Vagina (tissue), 2 donors: ENCODE measurements around the gene ADAP2. TPM values are rescaled to one million over a fixed set of nuclear protein-coding genes. Genes with fewer than 3 reads are reported as not detected.

ENCODE experiments used
- DNase-seq, 2 donors: peaks; one replicate each; pipeline ENCODE4 v3.0.0-alpha.2; 2017; ENCODE audit errors: extremely low spot score in 2 of 2
- H3K27ac ChIP-seq: fragments of 200-600 bp; sonication (generic); one replicate; pipeline ENCODE4 v1.5.1; 2019
- H3K27me3 ChIP-seq: fragments of 200-600 bp; sonication (generic); one replicate; pipeline ENCODE4 v1.5.1; 2019
- H3K36me3 ChIP-seq, 2 donors: fragments of 200-600 bp; sonication (generic); one replicate each; pipeline ENCODE4 v1.5.1; 2017 to 2019
- H3K4me1 ChIP-seq: fragments of 200-600 bp; sonication (generic); one replicate; pipeline ENCODE4 v1.5.1; 2019
- H3K4me3 ChIP-seq, 2 donors: fragments of 200-600 bp; sonication (generic); 1 replicate in 1 of 2; 2 replicates in 1 of 2; pipeline ENCODE4 v1.5.1; 2016 to 2019
- H3K9me3 ChIP-seq: fragments of 200-600 bp; sonication (generic); one replicate; pipeline ENCODE4 v1.5.1; 2019
- CTCF ChIP-seq, 3 experiments: fragments of 450-650 bp in 2 of 3; fragments of 200-600 bp in 1 of 3; sonication (generic) in 1 of 3; IDR thresholded peaks; one replicate each; pipeline ENCODE4 v1.5.1; 2017 to 2019; ENCODE audit warnings: antibody characterized with exemption in 3 of 3, mild to moderate bottlenecking in 2 of 3, moderate library complexity in 2 of 3
- POLR2A ChIP-seq, 2 donors: fragments of 450-650 bp; IDR thresholded peaks; one replicate each; pipeline ENCODE4 v1.6.1; 2017; ENCODE audit warnings: antibody characterized with exemption in 2 of 2, mild to moderate bottlenecking in 2 of 2, moderate library complexity in 2 of 2
- POLR2AphosphoS5 ChIP-seq, 2 donors: sonication (generic); formaldehyde crosslinking; IDR thresholded peaks; one replicate each; pipeline ENCODE4 v1.9.0; 2017; ENCODE audit warnings: antibody characterized with exemption in 2 of 2, mild to moderate bottlenecking in 2 of 2, low read depth in 1 of 2; ENCODE audit not compliant: insufficient read depth in 1 of 2
- intact Hi-C: fragments of 100-400 bp; cut with DNase I; formaldehyde crosslinking; loops from one replicate; pipeline ENCODE4 v1.15.1; 2023
- total RNA-seq: library from RNA; depleted of rRNA; stranded (reverse); fragments of >200 nt; gene quantifications from one replicate; pipeline ENCODE4 v1.2.3, GENCODE V29; 2016

ADAP2 gene
- total RNA-seq, 1 donor from 2014 or later = 14.0 TPM

DNA sequence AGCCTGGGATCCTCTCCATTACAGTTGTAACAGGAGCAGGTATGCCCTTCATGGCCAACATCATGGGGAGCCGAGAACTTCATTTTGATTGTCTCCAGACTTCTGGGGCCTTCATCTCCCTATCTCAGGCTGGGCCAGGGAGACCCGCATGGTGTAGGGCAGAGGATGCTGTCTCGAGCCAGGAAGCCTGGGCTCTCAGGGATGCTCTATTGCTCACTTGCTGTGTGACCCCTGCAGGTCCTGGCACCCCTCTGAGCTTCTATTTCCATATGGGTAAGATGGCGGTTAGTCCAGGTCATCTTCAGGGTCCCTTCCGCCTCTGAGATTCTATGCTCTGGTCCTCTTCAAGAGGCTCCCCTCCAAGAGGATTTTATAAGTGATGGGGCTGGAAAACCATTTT, 28.4 kb downstream of the ADAP2 start:
- Histone ChIP-seq H3K4me1 (peaks cover 10% of the 10 kb centered on the region), H3K9me3 (no peaks in the 10 kb centered on the region), H3K36me3 (no peaks in the 10 kb centered on the region), H3K27me3 (no peaks in the 10 kb centered on the region), H3K27ac (no peak overlapping the region), H3K4me3 (no peak overlapping the region)
- DNase-seq = no peak
- TF ChIP-seq POLR2AphosphoS5 (IDR thresholded peaks at IDR 0.05; ENCODE audit: insufficient read depth in 1 of 2, low read depth in 1 of 2) = no peak
- no peak for TF ChIP-seq POLR2A (IDR thresholded peaks at IDR 0.05)
- TF ChIP-seq CTCF (IDR thresholded peaks at IDR 0.05) = no peak
- intact Hi-C loops = no loop called here

DNA sequence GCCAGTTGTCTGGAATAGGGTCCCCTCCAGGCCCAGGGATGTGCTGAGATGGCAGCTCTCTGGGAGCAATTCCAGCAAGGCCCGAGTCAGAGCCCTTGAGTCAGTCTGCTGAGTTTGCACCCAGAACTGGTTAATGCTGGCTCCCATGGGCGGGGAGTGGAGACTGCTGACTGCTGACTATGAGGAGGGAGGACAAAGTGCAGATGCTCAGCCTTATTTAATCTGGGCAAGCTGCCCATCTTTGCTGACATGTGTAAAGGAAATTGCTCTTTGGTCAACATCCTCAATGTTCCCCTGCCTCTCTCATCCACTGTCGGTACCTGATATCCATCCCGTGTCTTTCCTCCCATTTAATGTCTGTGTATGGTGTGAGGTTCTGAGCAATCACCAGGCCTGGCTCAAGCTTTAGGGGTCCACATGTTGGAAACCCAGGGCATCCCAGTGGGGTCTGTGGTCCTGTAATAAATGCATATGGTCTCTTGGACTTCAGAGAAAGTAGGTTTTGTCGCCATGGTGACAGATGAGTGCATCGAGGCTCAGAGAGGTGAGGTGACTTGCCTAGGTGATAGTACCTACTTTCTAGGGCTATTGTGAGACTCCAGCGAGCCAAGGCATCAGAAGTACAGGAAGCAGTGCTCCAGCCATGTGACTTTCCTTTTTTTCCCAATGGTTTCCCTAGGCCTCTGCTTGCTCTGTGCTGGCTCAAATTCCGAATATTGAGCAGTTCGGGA, 29.1 kb downstream of the ADAP2 start:
- H3K27ac ChIP-seq = no peak overlapping the region
- H3K27me3 ChIP-seq = no peaks in the 10 kb centered on the region
- H3K9me3 ChIP-seq = no peaks in the 10 kb centered on the region
- peaks cover 10% of the 10 kb centered on the region for H3K4me1 ChIP-seq
- TF ChIP-seq POLR2A (IDR thresholded peaks at IDR 0.05) (no peak), POLR2AphosphoS5 (IDR thresholded peaks at IDR 0.05; ENCODE audit: insufficient read depth in 1 of 2, low read depth in 1 of 2) (peak in 1 of 2 donors; percentile 30), CTCF (IDR thresholded peaks at IDR 0.05) (no peak)
- H3K36me3 ChIP-seq = no peaks in the 10 kb centered on the region
- DNase-seq = no peak
- intact Hi-C loops = no loop called here
- no peak overlapping the region for H3K4me3 ChIP-seq

- no peaks in the 10 kb centered on the region for H3K9me3 ChIP-seq
- TF ChIP-seq CTCF (IDR thresholded peaks at IDR 0.05) (no peak), POLR2AphosphoS5 (IDR thresholded peaks at IDR 0.05; ENCODE audit: insufficient read depth in 1 of 2, low read depth in 1 of 2) (no peak), POLR2A (IDR thresholded peaks at IDR 0.05) (no peak)
- DNase-seq = no peak
- peaks cover 17% of the 10 kb centered on the region for H3K4me1 ChIP-seq
- H3K27ac ChIP-seq = no peak overlapping the region
- intact Hi-C loops = no loop called here
- H3K36me3 ChIP-seq = no peaks in the 10 kb centered on the region
- no peaks in the 10 kb centered on the region for H3K27me3 ChIP-seq
- no peak overlapping the region for H3K4me3 ChIP-seq
Observed at GRCh38 chr17:30952638-30953393, 31.1 kb downstream of the ADAP2 start.

DNA sequence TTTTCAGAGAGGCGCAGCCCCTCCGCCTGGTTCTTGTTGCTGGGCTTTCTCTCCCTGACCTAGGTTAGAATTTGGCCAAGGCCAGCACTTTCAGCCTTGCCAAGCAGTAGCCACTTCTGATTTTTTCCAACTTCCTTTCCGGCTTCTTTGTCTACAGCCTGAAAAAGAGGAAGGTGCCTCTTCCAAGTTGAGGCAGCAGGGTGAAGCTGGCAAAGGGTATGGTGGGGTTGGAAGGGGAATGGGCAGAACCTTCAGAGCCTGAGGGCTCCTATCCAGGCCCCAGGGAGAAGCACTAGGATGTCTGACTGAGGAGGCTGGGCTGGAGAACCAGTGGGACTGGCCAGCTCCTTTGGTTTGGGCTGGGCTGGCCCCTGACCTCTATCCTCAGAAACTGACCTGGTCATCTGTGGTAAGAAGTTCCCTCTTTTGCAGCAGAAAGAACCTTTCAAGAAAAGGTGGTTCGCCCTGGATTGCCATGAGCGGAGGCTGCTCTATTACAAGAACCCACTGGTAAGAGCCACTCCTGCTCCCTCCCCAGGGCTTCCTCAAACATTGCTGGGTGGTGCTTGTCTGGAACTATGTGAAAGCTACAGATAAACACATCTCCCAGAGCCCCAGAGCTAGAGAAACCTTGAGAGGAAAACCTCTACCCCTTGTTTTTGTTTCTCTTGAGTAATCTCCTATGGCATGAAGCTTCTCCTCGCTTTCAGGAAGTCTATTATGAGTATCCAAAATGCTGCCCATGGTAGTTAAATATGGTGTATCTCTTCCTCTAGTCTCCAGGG, 32.5 kb downstream of the ADAP2 start:
- TF ChIP-seq CTCF (IDR thresholded peaks at IDR 0.05) = no peak
- Histone ChIP-seq H3K36me3 (no peaks in the 10 kb centered on the region), H3K27me3 (no peaks in the 10 kb centered on the region), H3K4me1 (peaks cover 17% of the 10 kb centered on the region), H3K4me3 (no peak overlapping the region), H3K27ac (no peak overlapping the region), H3K9me3 (no peaks in the 10 kb centered on the region)
- intact Hi-C loops = no loop called here
- DNase-seq = no peak
